HL-60/S4 (cell line): ENCODE measurements around the gene WBP4.

ENCODE experiments used
- in situ Hi-C: fragments of 300-500 bp; cut with MboI; formaldehyde crosslinking; loops from 2 replicates; pipeline ENCODE4 v1.14.3; 2022; ENCODE audit warnings: low sequenced_read_pairs

WBP4 gene

GRCh38 chr13:41061075-41061913, at the start of gene WBP4:
WBP4 (plus strand) TSS chr13:41061509; CDS start chr13:41061674, 165 bp downstream.
- in situ Hi-C loops: no loop called here

GRCh38 chr13:41012536-41012935, 48.8 kb upstream of the WBP4 start:
- in situ Hi-C loops: no loop called here

- in situ Hi-C loops: no loop called here
Observed at GRCh38 chr13:41013835-41014234, 47.5 kb upstream of the WBP4 start.

GRCh38 chr13:41015920-41016319, 45.4 kb upstream of the WBP4 start:
- in situ Hi-C loops: no loop called here

DNA sequence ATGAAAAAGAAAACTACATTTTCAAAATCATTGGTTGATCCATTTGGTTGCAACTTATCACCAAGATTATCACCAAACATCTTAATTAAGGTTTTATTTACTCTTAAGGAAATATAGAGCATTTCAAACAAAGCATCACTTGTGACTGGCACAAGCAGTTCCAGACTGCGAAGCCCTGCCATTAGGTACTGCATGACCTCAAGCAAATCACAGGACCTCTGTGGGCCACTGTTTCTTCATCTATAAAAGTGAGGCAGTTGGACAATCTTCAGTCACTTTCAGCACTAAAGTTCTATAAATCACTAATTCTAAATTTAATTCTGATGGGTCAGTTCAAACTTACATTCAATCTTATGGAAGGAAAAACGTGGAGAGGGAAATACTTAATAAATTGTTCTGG, 44.1 kb upstream of the WBP4 start:
- in situ Hi-C loops: no loop called here

GRCh38 chr13:41017817-41018601, 43.3 kb upstream of the WBP4 start:
- in situ Hi-C loops: no loop called here

GRCh38 chr13:41018602-41018948, 42.7 kb upstream of the WBP4 start:
- in situ Hi-C loops: no loop called here

- in situ Hi-C loops: no loop called here
Observed at GRCh38 chr13:41019011-41019487, 42.3 kb upstream of the WBP4 start, which contains the start of gene ELF1. ELF1 (minus strand) TSS chr13:41019316; CDS start chr13:40982054, 37,262 bp downstream.

DNA sequence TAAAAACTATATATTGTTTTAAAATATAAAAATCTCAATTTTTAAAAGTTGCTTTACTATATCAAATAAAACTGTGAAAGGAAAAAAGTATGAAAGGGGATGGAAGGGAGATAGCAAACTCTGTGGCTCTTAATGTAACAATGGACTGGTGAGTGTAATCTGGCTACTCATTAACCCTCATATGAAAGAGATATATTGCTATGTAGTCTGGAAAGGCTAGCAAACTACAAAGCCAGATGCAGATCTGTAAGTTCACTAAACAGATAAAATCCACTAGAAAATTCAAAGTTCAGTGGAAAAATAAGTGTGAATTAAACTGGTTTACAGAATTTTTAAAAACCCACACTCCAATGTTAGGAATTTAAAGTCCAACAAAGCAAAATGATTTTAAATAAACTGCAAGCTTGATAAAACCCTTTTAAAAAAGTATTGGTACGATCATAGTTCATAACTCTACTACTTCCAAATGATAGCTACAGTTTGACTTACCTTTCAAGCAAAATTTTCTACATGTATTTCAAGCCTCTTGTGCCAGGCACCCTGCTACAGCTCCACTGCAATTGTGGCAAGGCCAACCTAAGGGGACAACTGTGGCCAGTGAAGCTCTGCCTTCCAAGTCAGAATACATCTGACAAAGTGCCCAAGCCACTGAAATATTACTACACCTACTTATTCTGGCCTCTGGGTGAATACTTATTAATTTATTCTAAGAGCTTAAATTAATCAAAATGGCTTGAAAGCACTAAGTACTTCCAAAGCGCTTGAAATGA, 41.5 kb upstream of the WBP4 start:
- in situ Hi-C loops: no loop called here

DNA sequence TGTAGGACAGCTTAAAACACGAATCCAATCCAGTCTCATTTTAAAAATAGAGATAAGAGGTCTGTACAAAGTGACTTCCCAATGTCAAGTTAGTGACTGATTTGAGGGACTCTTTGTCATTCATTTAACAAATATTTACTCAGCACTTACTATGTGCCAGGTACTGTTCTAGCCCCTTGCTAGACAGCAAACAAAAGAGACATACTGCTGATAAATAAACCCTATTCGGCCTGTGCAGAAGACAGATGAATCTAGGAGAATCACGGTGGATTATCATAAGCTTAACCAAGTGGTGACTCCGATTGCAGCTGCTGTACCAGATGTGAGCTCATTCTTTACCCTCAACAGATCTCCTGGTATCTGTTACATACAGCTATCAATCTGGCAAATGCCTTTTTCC, 35.8 kb upstream of the WBP4 start:
- in situ Hi-C loops: loop anchor here (25.0 kb wide), 1 partner anchor 238 kb away; the partner anchor contains the start of gene SLC25A15

DNA sequence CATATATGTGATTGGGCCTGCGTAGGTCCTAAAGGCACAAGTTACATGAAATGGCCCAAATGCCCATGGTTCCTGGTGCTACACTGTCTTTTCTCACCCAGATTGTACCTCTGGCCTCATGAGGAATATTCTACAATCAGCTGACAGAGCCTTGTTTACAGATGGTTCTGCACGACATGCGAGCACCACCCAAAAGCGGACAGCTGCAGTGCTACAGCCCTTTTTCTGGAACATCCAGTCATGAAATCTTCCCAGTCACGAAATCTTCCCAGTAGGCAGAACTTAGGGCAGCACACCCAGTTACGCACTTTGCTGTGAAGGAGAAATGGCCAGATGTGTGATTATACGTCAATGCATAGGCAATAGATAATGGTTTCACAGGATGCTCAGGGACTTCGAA, 34.5 kb upstream of the WBP4 start:
- in situ Hi-C loops: loop anchor here (25.0 kb wide), 1 partner anchor 239 kb away; the partner anchor contains the start of gene SLC25A15

GRCh38 chr13:41028051-41028450, 33.3 kb upstream of the WBP4 start:
- in situ Hi-C loops: loop anchor here (25.0 kb wide), 1 partner anchor 241 kb away; the partner anchor contains the start of gene SLC25A15

DNA sequence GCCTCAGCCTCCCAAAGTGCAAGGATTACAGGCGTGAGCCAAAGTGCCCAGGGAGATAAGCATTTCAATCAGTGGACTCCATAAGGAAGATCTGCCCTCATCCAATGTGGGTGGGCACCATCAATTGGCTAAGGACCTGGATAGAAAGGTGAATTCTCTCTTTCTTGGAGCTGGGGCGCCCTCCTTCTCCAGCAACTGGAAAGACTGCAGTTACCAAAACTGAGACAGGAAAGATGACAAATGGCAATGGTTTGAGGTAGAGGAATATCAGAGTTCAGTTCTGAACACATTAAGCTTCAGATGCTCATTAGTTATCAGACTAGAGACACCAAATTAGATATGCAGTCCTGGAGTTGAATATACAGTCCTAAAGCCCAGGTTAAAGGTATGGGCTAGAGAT, 31.7 kb upstream of the WBP4 start:
- in situ Hi-C loops: loop anchor here (25.0 kb wide), 1 partner anchor 242 kb away; the partner anchor contains the start of gene SLC25A15

- in situ Hi-C loops: loop anchor here (25.0 kb wide), 1 partner anchor 246 kb away; the partner anchor contains the start of gene SLC25A15
Observed at GRCh38 chr13:41032691-41033376, 28.5 kb upstream of the WBP4 start.

- in situ Hi-C loops: loop anchor here (25.0 kb wide), 1 partner anchor 247 kb away; the partner anchor contains the start of gene SLC25A15
Observed at GRCh38 chr13:41034382-41034781, 26.9 kb upstream of the WBP4 start.

GRCh38 chr13:41034881-41035280, 26.4 kb upstream of the WBP4 start:
- in situ Hi-C loops: loop anchor here (25.0 kb wide), 1 partner anchor 248 kb away; the partner anchor contains the start of gene SLC25A15

DNA sequence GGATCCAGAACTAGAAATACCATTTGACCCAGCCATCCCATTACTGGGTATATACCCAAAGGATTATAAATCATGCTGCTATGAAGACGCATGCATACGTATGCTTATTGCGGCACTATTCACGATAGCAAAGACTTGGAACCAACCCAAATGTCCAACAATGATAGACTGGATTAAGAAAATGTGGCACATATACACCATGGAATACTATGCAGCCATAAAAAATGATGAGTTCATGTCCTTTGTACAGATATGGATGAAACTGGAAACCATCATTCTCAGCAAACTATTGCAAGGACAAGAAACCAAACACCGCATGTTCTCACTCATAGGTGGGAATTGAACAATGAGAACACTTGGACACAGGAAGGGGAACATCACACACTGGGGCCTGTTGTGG, 24.8 kb upstream of the WBP4 start:
- in situ Hi-C loops: loop anchor here (25.0 kb wide), 1 partner anchor 249 kb away; the partner anchor contains the start of gene SLC25A15

- in situ Hi-C loops: loop anchor here (25.0 kb wide), 1 partner anchor 252 kb away; the partner anchor contains the start of gene SLC25A15
Observed at GRCh38 chr13:41039746-41040145, 21.6 kb upstream of the WBP4 start.

- in situ Hi-C loops: loop anchor here (25.0 kb wide), 1 partner anchor 253 kb away; the partner anchor contains the start of gene SLC25A15
Observed at GRCh38 chr13:41040584-41041334, 20.6 kb upstream of the WBP4 start.
